Measurements from ENCODE around the gene FEM1C.

Gene FEM1C

GRCh38 chr5:115553082-115553481 lies 8.5 kb upstream of the FEM1C start:
- TF ChIP-seq ZNF692 (tag by site-specific recombination; IDR thresholded peaks at IDR 0.05) (no peak), ZNF558 (tag by site-specific recombination; IDR thresholded peaks at IDR 0.05) (no peak), KLF8 (tag by site-specific recombination; IDR thresholded peaks at IDR 0.05) (no peak), ZNF2 (tag by site-specific recombination; IDR thresholded peaks at IDR 0.05) (no peak)
- Histone ChIP-seq H3K36me3 (ENCODE audit: control insufficient read depth in 2 of 2, insufficient read depth in 1 of 2, low read length in 2 of 2) (no peaks in the 10 kb centered on the region), H3K27ac (ENCODE audit: extremely low read depth, low read depth, low read length) (no peak overlapping the region), H3K4me1 (ENCODE audit: control insufficient read depth, insufficient read depth, low read length) (no peaks in the 10 kb centered on the region), H3K9me3 (ENCODE audit: control insufficient read depth, insufficient read depth, low read depth, low read length) (no peaks in the 10 kb centered on the region), H3K4me3 (ENCODE audit: low read depth, low read length) (no peak overlapping the region)
- ChIA-PET POLR2A (no interaction called here), CTCF (no interaction called here)

GRCh38 chr5:115551415-115551814 lies 6.8 kb upstream of the FEM1C start:
- H3K4me3 ChIP-seq (ENCODE audit: low read depth, low read length): no peak overlapping the region
- TF ChIP-seq ZNF311 (tag by site-specific recombination; IDR thresholded peaks at IDR 0.05; ENCODE audit: borderline replicate concordance): no peak
- TF ChIP-seq PBX3 (CRISPR knock-in tag; IDR thresholded peaks at IDR 0.05): no peak
- TF ChIP-seq ZNF561 (tag by site-specific recombination; IDR thresholded peaks at IDR 0.05; ENCODE audit: borderline replicate concordance): no peak
- peak; percentile 91 for TF ChIP-seq KLF1 (tag by site-specific recombination; IDR thresholded peaks at IDR 0.05)
- 0 out of 2 replicates have a peak, but pooled peaks have one; percentile 40 for TF ChIP-seq GLIS1 (tag by site-specific recombination; IDR thresholded peaks at IDR 0.05)
- TF ChIP-seq ZFP37 (tag by site-specific recombination; IDR thresholded peaks at IDR 0.05): no peak
- TF ChIP-seq ZNF398 (tag by site-specific recombination; IDR thresholded peaks at IDR 0.05): no peak
- no peak for TF ChIP-seq ZNF513 (tag by site-specific recombination; IDR thresholded peaks at IDR 0.05)
- no peak overlapping the region for H3K27ac ChIP-seq (ENCODE audit: extremely low read depth, low read depth, low read length)
- no peaks in the 10 kb centered on the region for H3K9me3 ChIP-seq (ENCODE audit: control insufficient read depth, insufficient read depth, low read depth, low read length)
- CTCF ChIA-PET: interaction anchor here (0.6 to 1.5 kb wide), 3 partner anchors 11 to 242 kb away, joined by 3 to 4 read pairs (median 3); no protein-coding TSS in a partner anchor
- no peaks in the 10 kb centered on the region for H3K36me3 ChIP-seq (ENCODE audit: control insufficient read depth in 2 of 2, insufficient read depth in 1 of 2, low read length in 2 of 2)
- no peaks in the 10 kb centered on the region for H3K4me1 ChIP-seq (ENCODE audit: control insufficient read depth, insufficient read depth, low read length)
- POLR2A ChIA-PET: interaction anchor here (1.6 kb wide), 1 partner anchor 23 kb away, joined by 5 read pairs; no protein-coding TSS in a partner anchor

GRCh38 chr5:115549154-115549553 lies 4.6 kb upstream of the FEM1C start:
- H3K36me3 ChIP-seq (ENCODE audit: control insufficient read depth in 2 of 2, insufficient read depth in 1 of 2, low read length in 2 of 2): no peaks in the 10 kb centered on the region
- TF ChIP-seq ZNF623 (tag by site-specific recombination; IDR thresholded peaks at IDR 0.05) (no peak), ZNF654 (tag by site-specific recombination; IDR thresholded peaks at IDR 0.05; ENCODE audit: low read depth) (peak; percentile 20; the same call in 1 of the 2 replicates), KLF10 (tag by site-specific recombination; IDR thresholded peaks at IDR 0.05) (no peak), ZNF664 (tag by site-specific recombination; IDR thresholded peaks at IDR 0.05) (peak; percentile 59; the same call in 1 of the 2 replicates), HOXD13 (CRISPR knock-in tag; IDR thresholded peaks at IDR 0.05; ENCODE audit: borderline replicate concordance) (no peak), CTCF (tag by site-specific recombination; IDR thresholded peaks at IDR 0.05) (peak; percentile 32; the same call in 1 of the 2 replicates)
- no peaks in the 10 kb centered on the region for H3K9me3 ChIP-seq (ENCODE audit: control insufficient read depth, insufficient read depth, low read depth, low read length)
- no peak overlapping the region for H3K4me3 ChIP-seq (ENCODE audit: low read depth, low read length)
- H3K4me1 ChIP-seq (ENCODE audit: control insufficient read depth, insufficient read depth, low read length): no peaks in the 10 kb centered on the region
- POLR2A ChIA-PET: no interaction called here
- no peak overlapping the region for H3K27ac ChIP-seq (ENCODE audit: extremely low read depth, low read depth, low read length)
- CTCF ChIA-PET: no interaction called here
